H9 (cell line): ENCODE results near the gene MAPK8. TPM values are rescaled to one million over a fixed set of nuclear protein-coding genes. Genes with fewer than 3 reads are reported as not detected.
A peak's percentile ranks its signal among the peaks of the same experiment; 100 is the strongest.

Experiments
- DNase-seq: peaks from one replicate; pipeline ENCODE4 v3.0.0-alpha.2; 2017
- H2AFZ ChIP-seq: one replicate; pipeline ENCODE4 v1.6.1; 2013; ENCODE audit warnings: mild to moderate bottlenecking, low read length, control low read depth, moderate library complexity
- H2AK5ac ChIP-seq: 2 replicates; pipeline ENCODE4 v1.6.1; 2013; ENCODE audit warnings: low read length, control low read depth, mixed read lengths; ENCODE audit not compliant: insufficient read length
- H2BK120ac ChIP-seq: one replicate; pipeline ENCODE4 v1.6.1; 2013; ENCODE audit warnings: low read depth, mild to moderate bottlenecking, low read length, control low read depth, inconsistent platforms; ENCODE audit not compliant: poor library complexity, severe bottlenecking
- H2BK12ac ChIP-seq: 2 replicates; pipeline ENCODE4 v1.6.1; 2013; ENCODE audit warnings: low read length, control low read depth, mixed read lengths, low read depth; ENCODE audit not compliant: insufficient read length
- H2BK15ac ChIP-seq: 2 replicates; pipeline ENCODE4 v1.6.1; 2013; ENCODE audit warnings: low read depth, low read length, control low read depth
- H2BK20ac ChIP-seq: one replicate; pipeline ENCODE4 v1.6.1; 2013; ENCODE audit warnings: low read depth, mild to moderate bottlenecking, low read length, control low read depth, inconsistent platforms; ENCODE audit not compliant: poor library complexity, severe bottlenecking
- H2BK5ac ChIP-seq: 2 replicates; pipeline ENCODE4 v1.6.1; 2013; ENCODE audit warnings: low read length, control low read depth, mixed read lengths; ENCODE audit not compliant: insufficient read length
- H3K14ac ChIP-seq: 2 replicates; pipeline ENCODE4 v1.6.1; 2013; ENCODE audit warnings: low read length, control low read depth; ENCODE audit not compliant: insufficient read depth
- H3K18ac ChIP-seq: 2 replicates; pipeline ENCODE4 v1.6.1; 2013; ENCODE audit warnings: low read depth, mild to moderate bottlenecking, mixed read lengths, low read length, control low read depth; ENCODE audit not compliant: insufficient read length
- H3K23ac ChIP-seq: 2 replicates; pipeline ENCODE4 v1.6.1; 2013; ENCODE audit warnings: low read length, control low read depth, mixed read lengths, low read depth; ENCODE audit not compliant: insufficient read length
- H3K23me2 ChIP-seq: 2 replicates; pipeline ENCODE4 v1.6.1; 2013; ENCODE audit warnings: low read depth, mild to moderate bottlenecking, mixed read lengths, low read length, control low read depth; ENCODE audit not compliant: insufficient read length, poor library complexity, severe bottlenecking
- H3K27ac ChIP-seq: 2 replicates; pipeline ENCODE4 v1.5.1; 2013; ENCODE audit warnings: low read length, control low read depth, mixed read lengths, low read depth; ENCODE audit not compliant: insufficient read length
- H3K27me3 ChIP-seq: 2 replicates; pipeline ENCODE4 v1.6.1; 2013; ENCODE audit warnings: low read length, control low read depth, inconsistent platforms; ENCODE audit not compliant: insufficient read depth
- H3K4ac ChIP-seq: 2 replicates; pipeline ENCODE4 v1.6.1; 2013; ENCODE audit warnings: low read depth, mild to moderate bottlenecking, control low read depth, inconsistent platforms, low read length, moderate library complexity
- H3K4me1 ChIP-seq: 2 replicates; pipeline ENCODE4 v1.6.1; 2013; ENCODE audit warnings: low read length, control low read depth, inconsistent platforms; ENCODE audit not compliant: insufficient read depth
- H3K4me2 ChIP-seq: 2 replicates; pipeline ENCODE4 v1.6.1; 2013; ENCODE audit warnings: low read length, control low read depth, mixed read lengths; ENCODE audit not compliant: insufficient read length, insufficient read depth
- H3K56ac ChIP-seq: 2 replicates; pipeline ENCODE4 v1.6.1; 2013; ENCODE audit warnings: low read depth, mild to moderate bottlenecking, mixed read lengths, low read length, control low read depth; ENCODE audit not compliant: insufficient read length
- H3K79me1 ChIP-seq: 2 replicates; pipeline ENCODE4 v1.6.1; 2013; ENCODE audit warnings: low read depth, mild to moderate bottlenecking, moderate library complexity, low read length, control low read depth, inconsistent platforms; ENCODE audit not compliant: insufficient read depth, poor library complexity, severe bottlenecking
- H3K79me2 ChIP-seq: 2 replicates; pipeline ENCODE4 v1.6.1; 2013; ENCODE audit warnings: low read length, control low read depth, inconsistent platforms; ENCODE audit not compliant: insufficient read depth
- H3K9ac ChIP-seq: 2 replicates; pipeline ENCODE4 v1.6.1; 2013; ENCODE audit warnings: low read length, control low read depth, mixed read lengths; ENCODE audit not compliant: insufficient read length; ENCODE audit errors: extremely low read depth
- H3K9me3 ChIP-seq: one replicate; pipeline ENCODE4 v1.6.1; 2013; ENCODE audit warnings: low read depth, low read length, inconsistent platforms; ENCODE audit not compliant: control insufficient read depth
- H3T11ph ChIP-seq: one replicate; pipeline ENCODE4 v1.6.1; 2013; ENCODE audit warnings: mild to moderate bottlenecking, low read length, control low read depth, inconsistent platforms
- H4K20me1 ChIP-seq: one replicate; pipeline ENCODE4 v1.6.1; 2013; ENCODE audit not compliant: control insufficient read depth, insufficient read length, insufficient read depth
- H4K5ac ChIP-seq: 2 replicates; pipeline ENCODE4 v1.6.1; 2013; ENCODE audit warnings: low read depth, mild to moderate bottlenecking, mixed read lengths, low read length, control low read depth; ENCODE audit not compliant: insufficient read length
- H4K8ac ChIP-seq: replicated peaks from 2 replicates; pipeline ENCODE4 v1.6.1; 2013; ENCODE audit warnings: low read length, control low read depth, mixed read lengths, low read depth; ENCODE audit not compliant: insufficient read length
- H4K91ac ChIP-seq: 2 replicates; pipeline ENCODE4 v1.6.1; 2013; ENCODE audit warnings: low read depth, mild to moderate bottlenecking, moderate library complexity, mixed read lengths, low read length, control low read depth; ENCODE audit not compliant: insufficient read length
- H3K27ac Mint-ChIP-seq, 3 experiments: 2 replicates in 2 of 3; 3 replicates in 1 of 3; pipeline ENCODE4 v1.8.0; 2020 to 2021; ENCODE audit warnings: mixed read lengths in 3 of 3, mild to moderate bottlenecking in 1 of 3, moderate library complexity in 1 of 3
- H3K27me3 Mint-ChIP-seq: 2 replicates; pipeline ENCODE4 v1.8.0; 2021; ENCODE audit warnings: low read depth, mild to moderate bottlenecking, moderate library complexity, mixed read lengths
- H3K36me3 Mint-ChIP-seq, 3 experiments: 2 replicates in 2 of 3; 3 replicates in 1 of 3; pipeline ENCODE4 v1.8.0; 2020 to 2021; ENCODE audit warnings: low read depth in 3 of 3, mixed read lengths in 3 of 3; ENCODE audit not compliant: insufficient read depth in 1 of 3
- H3K4me1 Mint-ChIP-seq, 2 experiments: 2 replicates each; pipeline ENCODE4 v1.8.0; 2020; ENCODE audit warnings: mixed read lengths in 2 of 2
- H3K4me3 Mint-ChIP-seq, 2 experiments: 2 replicates in 1 of 2; 3 replicates in 1 of 2; pipeline ENCODE4 v1.8.0; 2020 to 2021; ENCODE audit warnings: mild to moderate bottlenecking in 2 of 2, mixed read lengths in 2 of 2, moderate library complexity in 1 of 2
- H3K9me3 Mint-ChIP-seq, 2 experiments: 2 replicates in 1 of 2; 3 replicates in 1 of 2; pipeline ENCODE4 v1.8.0; 2020; ENCODE audit warnings: mild to moderate bottlenecking in 2 of 2, mixed read lengths in 2 of 2, moderate library complexity in 1 of 2
- CTCF ChIP-seq: fragments of 200-600 bp; sonication (generic); conservative IDR thresholded peaks from 3 replicates; pipeline ENCODE4 v1.8.0; 2021; ENCODE audit warnings: antibody characterized with exemption, mild to moderate bottlenecking
- WGBS: extraction: QIAGEN DNeasy Blood & Tissue Kit; methylation state at CpG from one replicate; pipeline ENCODE4 v1.1.7; 2013; ENCODE audit warnings: missing lambda C conversion rate, low lambda C conversion rate, mixed read lengths; ENCODE audit not compliant: insufficient read length; ENCODE audit errors: extremely low coverage; 5-methylcytosine and 5-hydroxymethylcytosine counted together
- total RNA-seq: library from RNA; stranded (reverse); gene quantifications from 2 replicates; pipeline ENCODE4 v1.2.1, GENCODE V29; 2021

Gene MAPK8
- total RNA-seq, 1 experiment from 2014 or later, result 52.0 TPM

GRCh38 chr10:48450741-48451466 lies 144.4 kb downstream of the MAPK8 start:
- Histone ChIP-seq H3K23me2 (no peaks in the 10 kb centered on the region), H4K91ac (no peak overlapping the region), H3K27ac (no peak overlapping the region), H3K27me3 (no peaks in the 10 kb centered on the region), H2AK5ac (no peak overlapping the region), H4K5ac (no peak overlapping the region), H3K4me2 (no peak overlapping the region), H4K8ac (no peak overlapping the region), H2BK5ac (no peak overlapping the region), H2BK20ac (no peak overlapping the region), H2AFZ (no peak overlapping the region), H3K79me1 (no peaks in the 10 kb centered on the region), H2BK120ac (no peak overlapping the region), H4K20me1 (no peaks in the 10 kb centered on the region), H3K23ac (no peak overlapping the region), H3K4me1 (no peaks in the 10 kb centered on the region), H3K9me3 (no peaks in the 10 kb centered on the region), H3K14ac (no peak overlapping the region; the same call in 1 of the 2 replicates), H3K4ac (no peak overlapping the region), H3K79me2 (no peaks in the 10 kb centered on the region), H3K56ac (no peak overlapping the region), H3K9ac (no peak overlapping the region), H2BK12ac (no peak overlapping the region), H2BK15ac (no peak overlapping the region), H3K18ac (no peak overlapping the region), H3T11ph (no peak overlapping the region)
- no peak overlapping the region for H3K4me3 Mint-ChIP-seq
- H3K27ac Mint-ChIP-seq, result no peak overlapping the region
- TF ChIP-seq CTCF, result no peak
- H3K9me3 Mint-ChIP-seq, result no peaks in the 10 kb centered on the region
- H3K27me3 Mint-ChIP-seq, result no peaks in the 10 kb centered on the region
- peaks cover 6 to 12% of the 10 kb centered on the region in 2 experiments; a peak in 2 of 4 replicates for H3K4me1 Mint-ChIP-seq
- no CpG with 5 or more reads among the region's 43 CpGs for WGBS
- peaks cover 4 to 10% (median 6%) of the 10 kb centered on the region in 3 experiments; a peak in 6 of 7 replicates for H3K36me3 Mint-ChIP-seq
- peak; percentile 27 for DNase-seq
